MCF 10A (cell line): ENCODE data around the gene GOLGA2. TPM values are rescaled to one million over a fixed set of nuclear protein-coding genes. Genes with fewer than 3 reads are reported as not detected.

Experiments used
- BruUV-seq: library from RNA; stranded (reverse); fragments of 400-500 nt; replicated peaks from 2 replicates; lab custom pipeline; 2021; lab: Mats Ljungman, UMichigan
- CTCF ChIA-PET: fragments of 300-600 bp; sonication (Branson Sonifier 250); formaldehyde crosslinking; extraction: SDS; loops from one replicate; lab custom pipeline; 2021; ENCODE audit warnings: antibody characterized with exemption, inconsistent platforms; lab: Yijun Ruan, JAX
- POLR2A ChIA-PET: fragments of 300-600, 350-650 bp; sonication (Branson Sonifier 250); formaldehyde crosslinking; extraction: SDS; loops from one replicate; lab custom pipeline; 2020; ENCODE audit warnings: antibody characterized with exemption, inconsistent platforms; lab: Yijun Ruan, JAX
- DNase-seq: peaks from one replicate; pipeline ENCODE4 v3.0.0-alpha.2; 2018; ENCODE audit not compliant: unreplicated experiment
- H3K27ac Mint-ChIP-seq: one replicate; pipeline ENCODE4 v1.8.0; 2022; ENCODE audit warnings: mild to moderate bottlenecking, low read depth, mixed read lengths; ENCODE audit not compliant: unreplicated experiment
- H3K27me3 Mint-ChIP-seq: one replicate; pipeline ENCODE4 v1.8.0; 2022; ENCODE audit warnings: mixed read lengths; ENCODE audit not compliant: insufficient read depth, unreplicated experiment
- H3K36me3 Mint-ChIP-seq: one replicate; pipeline ENCODE4 v1.8.0; 2022; ENCODE audit warnings: mild to moderate bottlenecking, moderate library complexity, mixed read lengths; ENCODE audit not compliant: insufficient read depth, unreplicated experiment
- H3K4me1 Mint-ChIP-seq: one replicate; pipeline ENCODE4 v1.8.0; 2022; ENCODE audit warnings: mixed read lengths; ENCODE audit not compliant: insufficient read depth, unreplicated experiment
- H3K4me3 Mint-ChIP-seq: one replicate; pipeline ENCODE4 v1.8.0; 2022; ENCODE audit warnings: mild to moderate bottlenecking, moderate library complexity, mixed read lengths; ENCODE audit not compliant: unreplicated experiment
- H3K9me3 Mint-ChIP-seq: one replicate; pipeline ENCODE4 v1.8.0; 2022; ENCODE audit warnings: mixed read lengths; ENCODE audit not compliant: unreplicated experiment
- intact Hi-C: fragments of 100-400 bp; cut with micrococcal nuclease; formaldehyde crosslinking; loops from 2 replicates; pipeline ENCODE4 v1.14.1; 2022
- total RNA-seq: library from RNA; stranded (reverse); gene quantifications from 2 replicates; pipeline ENCODE4 v1.2.3, GENCODE V29; 2022
- TF ChIP-seq, protein P1 (sequence below): fragments of 200-600 bp; IDR thresholded peaks from one replicate; pipeline ENCODE4 v1.8.0; 2022; ENCODE audit warnings: antibody characterized with exemption, mild to moderate bottlenecking; ENCODE audit not compliant: unreplicated experiment

GOLGA2 gene
- total RNA-seq, 1 experiment from 2014 or later = 124 TPM

DNA sequence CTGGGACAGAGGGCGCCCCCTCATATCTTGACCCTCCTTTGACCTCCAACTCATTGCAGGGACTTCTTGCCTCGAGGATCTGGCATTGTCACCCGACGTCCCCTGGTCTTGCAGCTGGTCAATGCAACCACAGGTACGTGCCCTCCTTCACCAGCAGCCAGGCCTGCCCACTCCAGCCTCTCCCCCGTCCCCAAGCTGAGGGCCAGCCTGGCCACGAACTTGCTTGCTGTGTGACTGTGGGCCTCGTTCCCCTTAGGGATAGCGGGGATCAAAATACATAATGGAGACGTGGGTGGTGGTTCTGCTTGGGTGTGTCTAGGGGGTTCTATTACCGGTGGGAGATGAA, 57.7 kb downstream of the GOLGA2 start:
- no peak overlapping the region for H3K27ac Mint-ChIP-seq
- POLR2A ChIA-PET = interaction anchor here (0.8 to 1.1 kb wide), 3 partner anchors 23 to 58 kb away, joined by 3 to 5 read pairs (median 4); partner anchors contain the start of genes BBLN and CIZ1
- no peaks in the 10 kb centered on the region for H3K36me3 Mint-ChIP-seq
- DNase-seq = no peak
- H3K4me3 Mint-ChIP-seq = peak overlapping the region; percentile 73
- H3K9me3 Mint-ChIP-seq = no peaks in the 10 kb centered on the region
- BruUV-seq = no TSS peak
- peaks cover 11% of the 10 kb centered on the region for H3K27me3 Mint-ChIP-seq
- H3K4me1 Mint-ChIP-seq = peaks cover 8% of the 10 kb centered on the region
- TF ChIP-seq, protein P1, sequence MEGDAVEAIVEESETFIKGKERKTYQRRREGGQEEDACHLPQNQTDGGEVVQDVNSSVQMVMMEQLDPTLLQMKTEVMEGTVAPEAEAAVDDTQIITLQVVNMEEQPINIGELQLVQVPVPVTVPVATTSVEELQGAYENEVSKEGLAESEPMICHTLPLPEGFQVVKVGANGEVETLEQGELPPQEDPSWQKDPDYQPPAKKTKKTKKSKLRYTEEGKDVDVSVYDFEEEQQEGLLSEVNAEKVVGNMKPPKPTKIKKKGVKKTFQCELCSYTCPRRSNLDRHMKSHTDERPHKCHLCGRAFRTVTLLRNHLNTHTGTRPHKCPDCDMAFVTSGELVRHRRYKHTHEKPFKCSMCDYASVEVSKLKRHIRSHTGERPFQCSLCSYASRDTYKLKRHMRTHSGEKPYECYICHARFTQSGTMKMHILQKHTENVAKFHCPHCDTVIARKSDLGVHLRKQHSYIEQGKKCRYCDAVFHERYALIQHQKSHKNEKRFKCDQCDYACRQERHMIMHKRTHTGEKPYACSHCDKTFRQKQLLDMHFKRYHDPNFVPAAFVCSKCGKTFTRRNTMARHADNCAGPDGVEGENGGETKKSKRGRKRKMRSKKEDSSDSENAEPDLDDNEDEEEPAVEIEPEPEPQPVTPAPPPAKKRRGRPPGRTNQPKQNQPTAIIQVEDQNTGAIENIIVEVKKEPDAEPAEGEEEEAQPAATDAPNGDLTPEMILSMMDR = no peak
- intact Hi-C loops = no loop called here
- CTCF ChIA-PET = interaction anchor here (1.1 kb wide), 1 partner anchor 37 kb away, joined by 3 read pairs; no protein-coding TSS in a partner anchor

DNA sequence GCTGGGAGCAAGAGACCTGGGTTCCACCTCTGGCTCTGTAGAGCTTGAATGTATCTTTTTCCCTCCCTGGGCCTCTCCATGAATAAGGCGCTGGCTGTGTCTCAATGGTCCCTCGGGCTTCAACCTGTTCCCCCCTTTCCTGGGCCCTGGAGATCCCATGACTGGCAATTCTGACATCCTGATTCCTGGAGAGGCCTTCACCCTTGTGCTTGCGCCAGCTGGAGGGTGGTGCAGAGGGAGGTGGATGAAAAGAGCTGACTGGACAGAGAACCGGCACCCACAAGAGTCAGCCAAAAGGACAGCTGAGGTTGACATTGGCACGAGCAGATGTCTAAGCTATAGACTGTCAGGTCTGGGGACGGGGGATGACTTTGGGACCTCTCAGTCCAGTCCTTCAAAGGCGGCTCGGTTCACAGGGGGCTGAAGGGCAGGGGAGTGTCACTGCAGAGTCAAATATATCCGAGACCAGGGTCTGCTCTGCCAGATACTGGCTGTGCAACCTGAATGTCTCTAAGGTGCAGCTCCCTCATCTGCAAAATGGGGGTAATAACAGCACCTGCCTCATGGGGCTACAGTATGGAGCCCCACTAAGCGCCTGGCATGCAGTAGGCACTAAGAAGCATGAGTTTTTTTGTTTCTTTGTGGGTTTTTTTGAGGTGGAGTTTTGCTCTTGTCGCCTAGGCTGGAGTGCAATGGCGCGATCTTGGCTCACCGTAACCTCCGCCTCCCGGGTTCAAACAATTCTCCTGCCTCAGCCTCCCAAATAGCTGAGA, 58.8 kb downstream of the GOLGA2 start:
- intact Hi-C loops = no loop called here
- no TSS peak for BruUV-seq

DNA sequence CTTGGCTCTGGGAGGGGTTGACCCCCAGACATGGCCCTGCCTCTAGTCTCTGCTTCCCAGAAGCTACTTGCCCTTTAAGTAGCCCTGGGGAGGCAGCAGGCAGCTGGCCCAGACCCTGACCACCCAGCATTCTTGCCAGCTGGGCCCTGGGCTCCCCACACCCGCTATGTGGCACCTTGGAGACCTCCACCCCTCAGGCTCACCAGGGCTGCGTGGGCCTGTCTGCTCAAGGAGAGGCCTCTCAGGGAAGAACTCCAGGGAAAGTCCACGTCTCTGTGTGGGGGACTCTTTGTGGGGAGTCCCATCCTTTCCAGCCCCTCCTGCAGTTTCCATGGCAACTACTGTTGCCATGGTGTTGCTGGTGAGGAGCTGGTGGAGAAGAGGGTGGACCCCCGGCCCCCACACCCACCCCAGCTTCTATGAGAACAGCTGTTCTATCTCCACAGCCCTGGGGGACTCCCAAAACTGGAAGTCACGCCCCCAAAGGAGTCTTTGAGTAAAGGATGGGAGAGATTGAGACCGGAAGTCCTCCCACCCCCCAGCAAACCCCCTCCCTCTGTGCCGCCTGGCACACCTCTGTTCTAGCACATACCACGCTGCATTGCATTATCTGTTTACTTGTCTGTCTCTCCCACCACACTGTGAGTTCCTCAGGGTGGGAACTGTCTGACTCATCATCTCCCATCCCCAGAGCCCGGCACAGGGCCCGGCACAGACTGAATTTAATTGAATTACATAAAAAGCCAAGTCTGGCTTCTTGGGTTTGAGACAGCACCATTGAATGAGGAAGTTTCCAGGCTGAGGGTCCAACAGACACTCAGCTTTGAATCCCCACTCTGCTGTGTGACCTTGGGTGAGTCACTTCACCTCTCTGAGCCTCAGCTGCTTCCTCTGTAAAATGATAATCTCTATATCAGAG, 60.1 kb downstream of the GOLGA2 start:
- intact Hi-C loops = no loop called here
- Mint-ChIP-seq H3K27ac (no peak overlapping the region), H3K4me1 (peaks cover 8% of the 10 kb centered on the region), H3K9me3 (no peaks in the 10 kb centered on the region), H3K4me3 (no peak overlapping the region), H3K27me3 (peaks cover 19% of the 10 kb centered on the region), H3K36me3 (no peaks in the 10 kb centered on the region)
- TF ChIP-seq, protein P1 = no peak
- peak; percentile 12 for DNase-seq
- POLR2A ChIA-PET = interaction anchor here (1.5 kb wide), 1 partner anchor 22 kb away, joined by 7 read pairs; no protein-coding TSS in a partner anchor
- no TSS peak for BruUV-seq
- CTCF ChIA-PET = interaction anchor here (0.6 kb wide), 1 partner anchor 12 kb away, joined by 4 read pairs; no protein-coding TSS in a partner anchor

More for the DNA sequence above, 58.8 kb downstream of the GOLGA2 start:
- no peaks in the 10 kb centered on the region for H3K36me3 Mint-ChIP-seq
- H3K27ac Mint-ChIP-seq = peak overlapping the region; percentile 35
- ChIA-PET POLR2A (interaction anchor here (1.5 kb wide), 1 partner anchor 24 kb away, joined by 7 read pairs; no protein-coding TSS in a partner anchor), CTCF (interaction anchor here (1.1 kb wide), 1 partner anchor 38 kb away, joined by 3 read pairs; no protein-coding TSS in a partner anchor)
- H3K27me3 Mint-ChIP-seq = peaks cover 19% of the 10 kb centered on the region
- no peaks in the 10 kb centered on the region for H3K9me3 Mint-ChIP-seq
- H3K4me3 Mint-ChIP-seq = no peak overlapping the region
- peaks cover 8% of the 10 kb centered on the region for H3K4me1 Mint-ChIP-seq
- TF ChIP-seq, protein P1 = no peak
- no peak for DNase-seq
